ENCODE data around the gene INHA.

INHA gene

GRCh38 chr2:219536967-219537366, 35.1 kb upstream of the INHA start:
- Mint-ChIP-seq H3K4me3 (no peak overlapping the region), H3K9me3 (no peaks in the 10 kb centered on the region), H3K36me3 (no peaks in the 10 kb centered on the region), H3K27ac (no peak overlapping the region), H3K4me1 (peaks cover 4% of the 10 kb centered on the region), H3K27me3 (peaks cover 32% of the 10 kb centered on the region)
- ATAC-seq (ENCODE audit: low read depth) (no peak), DNase-seq (ENCODE audit: low spot score in 2 of 2) (no peak)

GRCh38 chr2:219537657-219538488, 34.2 kb upstream of the INHA start:
- Mint-ChIP-seq H3K27ac (no peak overlapping the region), H3K9me3 (no peaks in the 10 kb centered on the region), H3K4me3 (no peak overlapping the region), H3K36me3 (no peaks in the 10 kb centered on the region), H3K4me1 (peaks cover 8% of the 10 kb centered on the region), H3K27me3 (peaks cover 26% of the 10 kb centered on the region)
- no peak for ATAC-seq (ENCODE audit: low read depth)
- DNase-seq (ENCODE audit: low spot score in 2 of 2), result no peak

- H3K27me3 Mint-ChIP-seq, result peaks cover 23% of the 10 kb centered on the region
- DNase-seq (ENCODE audit: low spot score in 2 of 2), result no peak
These were observed 33.6 kb upstream of the INHA start for GRCh38 chr2:219538504-219538951.

GRCh38 chr2:219538956-219539788, 32.9 kb upstream of the INHA start:
- H3K27me3 Mint-ChIP-seq, result peaks cover 21% of the 10 kb centered on the region
- ATAC-seq (ENCODE audit: low read depth) (no peak), DNase-seq (ENCODE audit: low spot score in 2 of 2) (no peak)
- no peak overlapping the region for H3K27ac Mint-ChIP-seq
- no peak overlapping the region for H3K4me3 Mint-ChIP-seq
- no peaks in the 10 kb centered on the region for H3K36me3 Mint-ChIP-seq
- H3K4me1 Mint-ChIP-seq, result peaks cover 8% of the 10 kb centered on the region
- no peaks in the 10 kb centered on the region for H3K9me3 Mint-ChIP-seq

More at GRCh38 chr2:219538504-219538951, 33.6 kb upstream of the INHA start:
- Mint-ChIP-seq H3K9me3 (no peaks in the 10 kb centered on the region), H3K4me3 (no peak overlapping the region), H3K36me3 (no peaks in the 10 kb centered on the region), H3K4me1 (peaks cover 8% of the 10 kb centered on the region), H3K27ac (no peak overlapping the region)
- ATAC-seq (ENCODE audit: low read depth), result no peak

GRCh38 chr2:219539926-219540678, 32.0 kb upstream of the INHA start:
- Mint-ChIP-seq H3K27ac (no peak overlapping the region), H3K36me3 (no peaks in the 10 kb centered on the region), H3K4me3 (no peak overlapping the region), H3K27me3 (peaks cover 29% of the 10 kb centered on the region), H3K9me3 (no peaks in the 10 kb centered on the region), H3K4me1 (peaks cover 11% of the 10 kb centered on the region)
- ATAC-seq (ENCODE audit: low read depth) (no peak), DNase-seq (ENCODE audit: low spot score in 2 of 2) (no peak)

GRCh38 chr2:219540784-219541504, 31.2 kb upstream of the INHA start:
- no peaks in the 10 kb centered on the region for H3K36me3 Mint-ChIP-seq
- no peak overlapping the region for H3K27ac Mint-ChIP-seq
- peaks cover 28% of the 10 kb centered on the region for H3K27me3 Mint-ChIP-seq
- no peak for DNase-seq (ENCODE audit: low spot score in 2 of 2)
- no peak for ATAC-seq (ENCODE audit: low read depth)
- H3K9me3 Mint-ChIP-seq, result no peaks in the 10 kb centered on the region
- peak overlapping the region; percentile 15 for H3K4me3 Mint-ChIP-seq
- peaks cover 9% of the 10 kb centered on the region for H3K4me1 Mint-ChIP-seq

- ATAC-seq (ENCODE audit: low read depth), result peak; percentile 68
- peaks cover 29% of the 10 kb centered on the region for H3K27me3 Mint-ChIP-seq
- peak overlapping the region; percentile 35 for H3K4me3 Mint-ChIP-seq
- H3K27ac Mint-ChIP-seq, result no peak overlapping the region
- DNase-seq (ENCODE audit: low spot score in 2 of 2), result peak; percentile 90 to 93
- no peaks in the 10 kb centered on the region for H3K9me3 Mint-ChIP-seq
- H3K36me3 Mint-ChIP-seq, result no peaks in the 10 kb centered on the region
- peaks cover 9% of the 10 kb centered on the region for H3K4me1 Mint-ChIP-seq
These were observed 30.4 kb upstream of the INHA start for GRCh38 chr2:219541611-219542180.

- no peaks in the 10 kb centered on the region for H3K36me3 Mint-ChIP-seq
- H3K4me1 Mint-ChIP-seq, result peaks cover 9% of the 10 kb centered on the region
- peak overlapping the region; percentile 73 for H3K4me3 Mint-ChIP-seq
- peaks cover 34% of the 10 kb centered on the region for H3K27me3 Mint-ChIP-seq
- ATAC-seq (ENCODE audit: low read depth) (peak; percentile 43), DNase-seq (ENCODE audit: low spot score in 2 of 2) (peak in 1 of 2 donors; percentile 72)
- no peak overlapping the region for H3K27ac Mint-ChIP-seq
- no peaks in the 10 kb centered on the region for H3K9me3 Mint-ChIP-seq
These were observed 29.0 kb upstream of the INHA start for GRCh38 chr2:219542931-219543595.

GRCh38 chr2:219543596-219544358, 28.3 kb upstream of the INHA start, which contains the start of the genes CHPF and TMEM198:
CHPF (minus strand) TSS chr2:219543809; CDS start chr2:219543538, 271 bp downstream.
TMEM198 (plus strand) TSS chr2:219544028; CDS start chr2:219544728, 700 bp downstream.
- peak within 1 kb of the TSS; percentile 81 for H3K4me3 Mint-ChIP-seq
- peaks cover 37% of the 10 kb centered on the region for H3K27me3 Mint-ChIP-seq
- H3K4me1 Mint-ChIP-seq, result peaks cover 9% of the 10 kb centered on the region
- no peaks in the 10 kb centered on the region for H3K36me3 Mint-ChIP-seq
- peak; percentile 72 for ATAC-seq (ENCODE audit: low read depth)
- no peaks in the 10 kb centered on the region for H3K9me3 Mint-ChIP-seq
- H3K27ac Mint-ChIP-seq, result no peak within 1 kb of the TSS
- peak; percentile 76 to 82 for DNase-seq (ENCODE audit: low spot score in 2 of 2)

- Mint-ChIP-seq H3K4me3 (peak overlapping the region; percentile 81), H3K36me3 (no peaks in the 10 kb centered on the region), H3K27me3 (peaks cover 39% of the 10 kb centered on the region), H3K9me3 (no peaks in the 10 kb centered on the region), H3K4me1 (peaks cover 9% of the 10 kb centered on the region), H3K27ac (no peak overlapping the region)
- ATAC-seq (ENCODE audit: low read depth) (no peak), DNase-seq (ENCODE audit: low spot score in 2 of 2) (no peak)
These were observed 27.5 kb upstream of the INHA start for GRCh38 chr2:219544567-219544966.

GRCh38 chr2:219545295-219545942, 26.7 kb upstream of the INHA start:
- Mint-ChIP-seq H3K27me3 (peaks cover 38% of the 10 kb centered on the region), H3K4me1 (peaks cover 9% of the 10 kb centered on the region), H3K27ac (no peak overlapping the region)

More at GRCh38 chr2:219545295-219545942, 26.7 kb upstream of the INHA start:
- Mint-ChIP-seq H3K9me3 (no peaks in the 10 kb centered on the region), H3K36me3 (no peaks in the 10 kb centered on the region), H3K4me3 (no peak overlapping the region)
- no peak for ATAC-seq (ENCODE audit: low read depth)
- no peak for DNase-seq (ENCODE audit: low spot score in 2 of 2)

Measured in memory B cell (primary cell).